ENCODE results near the gene TMEM252.

The TMEM252 gene, protein sequence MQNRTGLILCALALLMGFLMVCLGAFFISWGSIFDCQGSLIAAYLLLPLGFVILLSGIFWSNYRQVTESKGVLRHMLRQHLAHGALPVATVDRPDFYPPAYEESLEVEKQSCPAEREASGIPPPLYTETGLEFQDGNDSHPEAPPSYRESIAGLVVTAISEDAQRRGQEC

GRCh38 chr9:68540712-68541535 lies at the start of gene TMEM252:
Gene TMEM252 (minus strand): TSS chr9:68540883. CDS start chr9:68540814, 69 bp downstream.
- DNase-seq: no peak

GRCh38 chr9:68585034-68585761 lies 44.5 kb upstream of the TMEM252 start:
- DNase-seq: no peak

GRCh38 chr9:68584189-68585033 lies 43.7 kb upstream of the TMEM252 start:
- peak; percentile 63 for DNase-seq

- DNase-seq: no peak
Observed at GRCh38 chr9:68581696-68582095, 41.0 kb upstream of the TMEM252 start.

DNA sequence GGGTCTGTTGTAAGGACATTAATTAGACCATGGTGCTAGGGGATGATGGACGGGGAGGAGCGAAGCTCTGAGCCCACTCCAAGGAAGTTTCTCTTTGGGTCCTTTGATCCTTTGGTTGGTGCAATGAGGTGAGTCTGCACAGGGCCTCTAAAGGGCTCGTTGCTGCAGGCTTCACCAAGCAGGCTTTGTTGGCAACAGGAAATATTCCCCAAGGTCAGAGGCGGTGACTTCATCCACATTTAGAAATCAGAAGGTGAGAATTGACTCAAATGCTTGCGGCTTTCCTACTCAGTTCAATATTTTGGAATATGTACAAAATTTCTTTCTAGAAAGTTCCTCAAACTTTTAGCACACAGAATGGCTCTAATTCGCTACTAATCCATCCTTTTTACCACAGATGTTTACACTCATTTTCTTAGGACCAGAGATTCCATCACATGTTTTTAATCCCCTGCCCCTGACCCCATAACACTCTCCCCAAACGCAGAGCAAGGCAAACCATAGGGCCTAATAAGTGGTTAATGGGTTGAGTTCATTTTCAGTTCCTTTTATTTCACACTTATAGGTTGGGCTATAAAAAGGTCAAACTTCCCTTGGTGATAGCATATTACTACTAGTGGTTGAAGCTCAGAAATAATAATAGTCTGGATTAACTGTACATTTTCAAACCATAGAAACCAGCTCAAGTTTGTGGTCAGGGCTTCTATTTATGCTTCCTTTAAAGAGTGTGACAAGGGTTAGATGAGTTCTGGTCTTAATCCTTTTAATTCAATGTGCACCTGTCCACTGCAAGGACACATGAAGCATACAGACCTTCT lies 37.3 kb upstream of the TMEM252 start:
- no peak for DNase-seq

DNA sequence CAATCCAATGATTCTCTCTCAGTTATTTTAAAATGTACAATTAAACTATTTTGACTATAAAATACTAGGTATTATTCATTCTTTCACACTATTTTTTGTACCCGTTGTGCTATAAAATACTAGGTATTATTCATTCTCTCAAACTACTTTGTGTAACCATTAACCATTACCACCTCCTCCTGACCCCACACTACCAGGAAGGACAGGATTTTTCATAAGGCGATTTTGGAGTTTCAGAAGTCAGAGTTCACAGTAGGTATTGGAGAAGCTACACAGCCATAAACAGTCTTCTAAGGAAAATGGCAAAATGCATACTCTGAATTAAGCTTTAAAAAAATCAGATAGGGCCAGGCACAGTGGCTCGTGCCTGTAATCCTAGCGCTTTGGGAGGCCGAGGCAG lies 35.1 kb upstream of the TMEM252 start:
- DNase-seq: no peak

- no peak for DNase-seq
Observed at GRCh38 chr9:68574150-68574549, 33.5 kb upstream of the TMEM252 start.

GRCh38 chr9:68567565-68567964 lies 26.9 kb upstream of the TMEM252 start:
- DNase-seq: no peak

- no peak for DNase-seq
Observed at GRCh38 chr9:68562461-68562860, 21.8 kb upstream of the TMEM252 start.

GRCh38 chr9:68560071-68560844 lies 19.6 kb upstream of the TMEM252 start:
- DNase-seq: no peak

- no peak for DNase-seq
Observed at GRCh38 chr9:68558545-68558944, 17.9 kb upstream of the TMEM252 start.

DNA sequence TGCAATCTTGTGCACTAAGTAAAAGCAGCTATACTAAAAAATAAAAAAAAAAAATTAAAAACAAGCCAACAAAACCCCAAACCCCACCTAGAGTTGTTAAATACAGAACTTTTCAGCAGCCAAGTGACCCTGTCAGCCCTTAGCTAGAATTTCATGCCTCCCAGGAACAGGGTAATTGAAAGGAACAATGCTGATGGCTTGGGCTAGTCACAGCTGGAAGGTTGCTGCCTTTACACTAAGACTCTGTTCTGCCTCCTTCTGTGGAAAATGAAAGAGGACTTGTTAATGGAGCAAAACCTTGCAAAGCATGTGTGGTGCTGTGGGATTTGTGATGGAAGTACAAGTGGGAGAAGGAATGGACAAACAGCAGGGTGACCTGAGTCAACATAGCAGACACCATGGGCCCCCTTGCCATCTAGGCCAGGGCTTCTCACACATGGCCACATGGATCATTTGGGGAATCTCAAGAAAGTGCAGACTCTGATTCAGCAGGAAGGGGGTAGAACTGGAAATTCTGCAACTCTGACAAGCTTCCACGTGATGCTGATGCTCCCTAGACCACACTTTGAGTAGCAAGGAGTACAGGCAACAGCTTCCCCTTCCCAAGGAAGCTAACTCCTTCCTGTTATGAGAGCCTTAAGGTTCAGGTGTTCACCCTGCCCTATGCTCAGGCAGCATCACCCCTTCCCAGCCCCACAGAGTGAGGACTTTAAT lies 14.9 kb upstream of the TMEM252 start:
- DNase-seq: no peak

- DNase-seq: no peak
Observed at GRCh38 chr9:68552700-68553476, 12.2 kb upstream of the TMEM252 start.

GRCh38 chr9:68551191-68551590 lies 10.5 kb upstream of the TMEM252 start:
- DNase-seq: no peak

- DNase-seq: no peak
Observed at GRCh38 chr9:68548241-68548640, 7.6 kb upstream of the TMEM252 start.

GRCh38 chr9:68547417-68547816 lies 6.7 kb upstream of the TMEM252 start:
- no peak for DNase-seq

DNA sequence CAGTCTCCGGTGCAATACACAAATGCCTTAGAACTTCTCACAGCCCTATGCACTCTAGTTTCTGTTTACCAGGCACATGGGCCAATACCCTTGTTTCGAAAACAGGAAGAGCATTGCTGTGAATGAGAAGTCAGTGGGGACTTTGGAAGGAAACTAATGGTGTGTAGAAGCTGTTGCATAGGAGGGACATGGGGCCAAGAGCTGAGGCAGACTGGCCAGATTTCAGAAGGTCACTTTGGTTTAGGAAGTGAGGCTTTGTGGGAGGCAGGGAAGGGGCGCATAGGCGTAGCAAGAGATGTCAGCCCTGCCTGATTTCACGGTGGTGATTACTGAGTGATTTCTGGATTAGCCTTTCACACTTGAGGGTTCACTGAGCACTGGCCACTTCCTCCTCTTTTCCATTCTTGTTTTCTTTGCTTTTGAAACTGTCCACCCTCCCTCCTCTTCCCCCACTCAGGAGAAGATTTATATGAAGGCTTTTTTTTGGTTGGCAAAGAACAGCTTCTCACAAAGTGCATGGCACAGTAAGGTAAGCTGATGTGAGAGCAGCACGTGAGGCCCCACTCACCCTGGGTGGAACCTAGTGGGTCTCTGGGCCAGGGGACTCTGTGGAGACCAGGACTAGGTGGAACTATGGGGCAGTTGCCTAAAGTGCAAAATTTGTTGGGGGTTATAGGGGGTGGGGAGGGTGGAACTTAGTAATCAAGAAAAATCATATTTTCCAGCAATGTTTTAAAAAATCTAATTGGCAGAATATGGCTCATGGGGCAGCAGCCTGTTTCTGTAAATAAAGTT lies 6.1 kb upstream of the TMEM252 start:
- DNase-seq: no peak

- DNase-seq: no peak
Observed at GRCh38 chr9:68545033-68545705, 4.5 kb upstream of the TMEM252 start.

Measured in NCI-H1417 treated with DMSO at 0.1 percent for 48 hours (cell line).